ENCODE results near the gene MYL6B. TPM values are rescaled to one million over a fixed set of nuclear protein-coding genes. Genes with fewer than 3 reads are reported as not detected.

The MYL6B gene
- total RNA-seq, 1 donor from 2014 or later: 40.8 TPM

DNA sequence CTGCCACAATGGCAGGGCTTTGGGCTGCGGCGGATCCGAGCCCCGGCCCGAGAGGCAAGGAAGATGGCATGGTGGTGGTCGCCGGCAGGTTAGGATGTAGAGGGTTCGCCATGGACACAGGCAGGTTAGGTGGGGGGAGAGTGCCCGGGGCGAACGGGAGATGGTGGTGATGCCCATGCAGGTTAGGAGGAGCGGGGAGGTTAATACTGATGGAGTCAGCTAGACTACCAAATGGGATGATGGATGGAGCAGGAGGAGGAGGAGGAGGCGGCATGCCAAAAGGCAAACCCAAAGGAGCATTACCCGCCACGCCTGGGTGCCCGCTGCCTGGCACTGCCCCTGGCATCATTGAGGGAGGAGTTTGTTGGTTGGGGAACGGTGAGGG lies 11.9 kb downstream of the MYL6B start:
- H3K4me1 ChIP-seq: peaks cover 25% of the 10 kb centered on the region
- peaks cover 3 to 84% of the 10 kb centered on the region in 2 donors for H3K36me3 ChIP-seq
- no peaks in the 10 kb centered on the region for H3K27me3 ChIP-seq
- H3K4me3 ChIP-seq: no peak overlapping the region
- no peak overlapping the region for H3K27ac ChIP-seq
- TF ChIP-seq, protein P1, sequence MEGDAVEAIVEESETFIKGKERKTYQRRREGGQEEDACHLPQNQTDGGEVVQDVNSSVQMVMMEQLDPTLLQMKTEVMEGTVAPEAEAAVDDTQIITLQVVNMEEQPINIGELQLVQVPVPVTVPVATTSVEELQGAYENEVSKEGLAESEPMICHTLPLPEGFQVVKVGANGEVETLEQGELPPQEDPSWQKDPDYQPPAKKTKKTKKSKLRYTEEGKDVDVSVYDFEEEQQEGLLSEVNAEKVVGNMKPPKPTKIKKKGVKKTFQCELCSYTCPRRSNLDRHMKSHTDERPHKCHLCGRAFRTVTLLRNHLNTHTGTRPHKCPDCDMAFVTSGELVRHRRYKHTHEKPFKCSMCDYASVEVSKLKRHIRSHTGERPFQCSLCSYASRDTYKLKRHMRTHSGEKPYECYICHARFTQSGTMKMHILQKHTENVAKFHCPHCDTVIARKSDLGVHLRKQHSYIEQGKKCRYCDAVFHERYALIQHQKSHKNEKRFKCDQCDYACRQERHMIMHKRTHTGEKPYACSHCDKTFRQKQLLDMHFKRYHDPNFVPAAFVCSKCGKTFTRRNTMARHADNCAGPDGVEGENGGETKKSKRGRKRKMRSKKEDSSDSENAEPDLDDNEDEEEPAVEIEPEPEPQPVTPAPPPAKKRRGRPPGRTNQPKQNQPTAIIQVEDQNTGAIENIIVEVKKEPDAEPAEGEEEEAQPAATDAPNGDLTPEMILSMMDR (IDR thresholded peaks at IDR 0.05): no peak
- TF ChIP-seq POLR2AphosphoS5 (IDR thresholded peaks at IDR 0.05; ENCODE audit: insufficient read depth in 1 of 2, low read depth in 1 of 2): peak in 1 of 2 donors; percentile 44
- H3K9me3 ChIP-seq: no peaks in the 10 kb centered on the region
- intact Hi-C loops (cut with DNase I): loop anchor here (5.0 kb wide), 1 partner anchor 42 kb away; no protein-coding TSS in a partner anchor
- no peak for DNase-seq (ENCODE audit: extremely low spot score in 2 of 2)

- no peak overlapping the region for H3K27ac ChIP-seq
- no peak overlapping the region for H3K4me3 ChIP-seq
- H3K36me3 ChIP-seq: peaks cover 3 to 86% of the 10 kb centered on the region in 2 donors
These were observed 13.0 kb downstream of the MYL6B start for GRCh38 chr12:56165369-56165768.

GRCh38 chr12:56169229-56169759 lies 16.9 kb downstream of the MYL6B start:
- TF ChIP-seq POLR2A (IDR thresholded peaks at IDR 0.05): no peak
- TF ChIP-seq, protein P1 (IDR thresholded peaks at IDR 0.05): no peak
- TF ChIP-seq POLR2AphosphoS5 (IDR thresholded peaks at IDR 0.05; ENCODE audit: insufficient read depth in 1 of 2, low read depth in 1 of 2): no peak
- Histone ChIP-seq H3K4me1 (no peaks in the 10 kb centered on the region), H3K9me3 (no peaks in the 10 kb centered on the region), H3K4me3 (no peak overlapping the region), H3K27me3 (no peaks in the 10 kb centered on the region), H3K36me3 (peaks cover 0 to 88% of the 10 kb centered on the region in 2 donors), H3K27ac (no peak overlapping the region)
- intact Hi-C loops (cut with DNase I): no loop called here
- DNase-seq (ENCODE audit: extremely low spot score in 2 of 2): no peak

More at GRCh38 chr12:56165369-56165768, 13.0 kb downstream of the MYL6B start:
- Histone ChIP-seq H3K9me3 (no peaks in the 10 kb centered on the region), H3K27me3 (no peaks in the 10 kb centered on the region), H3K4me1 (peaks cover 14% of the 10 kb centered on the region)
- TF ChIP-seq POLR2A (IDR thresholded peaks at IDR 0.05) (no peak), POLR2AphosphoS5 (IDR thresholded peaks at IDR 0.05; ENCODE audit: insufficient read depth in 1 of 2, low read depth in 1 of 2) (no peak)
- TF ChIP-seq, protein P1 (IDR thresholded peaks at IDR 0.05): no peak
- no peak for DNase-seq (ENCODE audit: extremely low spot score in 2 of 2)
- intact Hi-C loops (cut with DNase I): no loop called here

DNA sequence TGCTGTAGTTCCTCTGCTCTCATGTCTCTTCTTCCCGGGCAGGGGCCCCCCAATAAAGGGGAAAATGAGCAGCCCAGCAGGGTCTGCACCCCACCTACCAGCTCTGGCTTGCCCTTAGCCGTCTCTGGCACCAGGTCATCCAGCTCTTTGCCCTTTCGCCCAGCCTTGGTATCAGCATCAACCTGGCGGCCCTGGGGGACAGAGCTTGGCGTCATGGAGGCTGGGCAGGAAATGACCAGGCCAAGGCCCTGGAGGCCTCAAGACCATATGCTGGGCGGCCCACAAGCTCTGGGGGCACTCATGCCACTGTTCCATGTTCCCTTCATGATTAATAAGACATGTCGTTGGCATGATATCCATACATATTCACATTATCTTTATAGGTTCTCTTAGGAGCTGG lies 20.5 kb downstream of the MYL6B start:
- no peaks in the 10 kb centered on the region for H3K4me1 ChIP-seq
- TF ChIP-seq POLR2A (IDR thresholded peaks at IDR 0.05): no peak
- TF ChIP-seq POLR2AphosphoS5 (IDR thresholded peaks at IDR 0.05; ENCODE audit: insufficient read depth in 1 of 2, low read depth in 1 of 2): no peak
- TF ChIP-seq, protein P1 (IDR thresholded peaks at IDR 0.05): no peak
- peaks cover 0 to 99% of the 10 kb centered on the region in 2 donors for H3K36me3 ChIP-seq
- intact Hi-C loops (cut with DNase I): no loop called here
- no peak overlapping the region for H3K4me3 ChIP-seq
- no peak overlapping the region for H3K27ac ChIP-seq
- no peaks in the 10 kb centered on the region for H3K9me3 ChIP-seq
- no peak for DNase-seq (ENCODE audit: extremely low spot score in 2 of 2)
- H3K27me3 ChIP-seq: no peaks in the 10 kb centered on the region

DNA sequence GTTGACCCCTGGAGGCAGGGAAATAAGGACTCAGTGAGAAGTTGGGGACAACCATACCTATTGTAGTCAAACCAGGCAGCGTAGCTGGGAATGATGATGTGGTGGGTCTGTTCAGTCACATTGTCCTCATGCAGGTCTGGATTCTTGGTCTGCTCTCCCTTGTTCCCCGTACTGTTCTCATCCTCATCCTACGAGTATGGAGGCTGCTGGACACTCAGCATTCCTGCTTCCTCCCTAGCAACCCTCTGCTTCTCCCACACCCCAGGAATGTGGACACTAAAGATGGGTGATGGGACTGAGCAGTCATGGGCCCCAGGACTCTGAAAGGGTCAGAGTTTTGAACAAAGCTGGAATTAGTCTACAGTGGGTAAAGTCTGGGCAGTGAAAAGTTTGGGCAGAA lies 26.0 kb downstream of the MYL6B start:
- TF ChIP-seq, protein P1 (IDR thresholded peaks at IDR 0.05): no peak
- TF ChIP-seq POLR2A (IDR thresholded peaks at IDR 0.05) (no peak), POLR2AphosphoS5 (IDR thresholded peaks at IDR 0.05; ENCODE audit: insufficient read depth in 1 of 2, low read depth in 1 of 2) (no peak)
- Histone ChIP-seq H3K36me3 (peaks cover 0 to 100% of the 10 kb centered on the region in 2 donors), H3K4me1 (no peaks in the 10 kb centered on the region), H3K27ac (no peak overlapping the region), H3K27me3 (no peaks in the 10 kb centered on the region), H3K4me3 (no peak overlapping the region), H3K9me3 (no peaks in the 10 kb centered on the region)
- intact Hi-C loops (cut with DNase I): no loop called here
- no peak for DNase-seq (ENCODE audit: extremely low spot score in 2 of 2)

Measured in vagina (tissue), 2 donors.